Liver (tissue), 9 donors: ENCODE measurements around the gene RASSF1. TPM values are rescaled to one million over a fixed set of nuclear protein-coding genes. Genes with fewer than 3 reads are reported as not detected.

Source experiments
- DNase-seq: peaks from one replicate; pipeline ENCODE4 v3.0.0-alpha.2; 2017; ENCODE audit warnings: low spot score
- H3K27ac ChIP-seq, 2 donors: one replicate each; pipeline ENCODE4 v1.7.0; 2013; ENCODE audit warnings: inconsistent platforms in 2 of 2, low read length in 2 of 2, control low read depth in 1 of 2, low read depth in 1 of 2, mild to moderate bottlenecking in 1 of 2
- H3K27me3 ChIP-seq, 4 donors: one replicate each; pipeline versions ENCODE4 v1.6.1 to v1.7.0; 2013; ENCODE audit warnings: low read length in 3 of 4, inconsistent platforms in 1 of 4, mild to moderate bottlenecking in 1 of 4, moderate library complexity in 1 of 4; ENCODE audit not compliant: control insufficient read depth in 4 of 4, insufficient read depth in 4 of 4
- H3K36me3 ChIP-seq, 4 donors: one replicate each; pipeline versions ENCODE4 v1.6.1 to v1.7.0; 2013; ENCODE audit warnings: low read length in 3 of 4, mild to moderate bottlenecking in 3 of 4, low read depth in 1 of 4, moderate library complexity in 1 of 4; ENCODE audit not compliant: control insufficient read depth in 4 of 4, insufficient read depth in 3 of 4
- H3K4me1 ChIP-seq, 4 donors: one replicate each; pipeline versions ENCODE4 v1.6.1 to v1.7.0; 2013; ENCODE audit warnings: low read length in 3 of 4, mild to moderate bottlenecking in 3 of 4, moderate library complexity in 1 of 4; ENCODE audit not compliant: control insufficient read depth in 4 of 4, insufficient read depth in 4 of 4
- H3K4me3 ChIP-seq, 3 donors: one replicate each; pipeline versions ENCODE4 v1.6.1 to v1.7.0; 2013; ENCODE audit warnings: low read length in 3 of 3, control low read depth in 1 of 3, low read depth in 1 of 3, mild to moderate bottlenecking in 1 of 3
- H3K9ac ChIP-seq, 2 donors: one replicate each; pipeline ENCODE4 v1.7.0; 2013; ENCODE audit warnings: low read length in 2 of 2, mild to moderate bottlenecking in 2 of 2, moderate library complexity in 2 of 2, control low read depth in 1 of 2, low read depth in 1 of 2
- H3K9me3 ChIP-seq, 4 donors: one replicate each; pipeline versions ENCODE4 v1.6.1 to v1.7.0; 2013; ENCODE audit warnings: low read length in 3 of 4; ENCODE audit not compliant: control insufficient read depth in 4 of 4
- ATF3 ChIP-seq: IDR thresholded peaks from 2 replicates; pipeline ENCODE4 v1.6.1; 2016; ENCODE audit warnings: antibody characterized with exemption
- EGR1 ChIP-seq, 2 donors: IDR thresholded peaks; 2 replicates each; pipeline ENCODE4 v1.6.1; 2016 to 2018; ENCODE audit warnings: antibody characterized with exemption in 2 of 2, low read depth in 2 of 2
- FOXA1 ChIP-seq: IDR thresholded peaks from 2 replicates; pipeline ENCODE4 v1.6.1; 2016; ENCODE audit warnings: antibody characterized with exemption
- FOXA2 ChIP-seq: IDR thresholded peaks from 2 replicates; pipeline ENCODE4 v1.6.1; 2016; ENCODE audit warnings: antibody characterized with exemption
- GABPA ChIP-seq, 2 donors: IDR thresholded peaks in 1 of 2; conservative IDR thresholded peaks in 1 of 2; 2 replicates each; pipeline ENCODE4 v1.6.1; 2016; ENCODE audit warnings: antibody characterized with exemption in 2 of 2, mild to moderate bottlenecking in 1 of 2, moderate library complexity in 1 of 2
- HNF4A ChIP-seq, 2 donors: conservative IDR thresholded peaks; 2 replicates each; pipeline ENCODE4 v1.6.1; 2016; ENCODE audit warnings: antibody characterized with exemption in 2 of 2, mild to moderate bottlenecking in 2 of 2
- HNF4G ChIP-seq: IDR thresholded peaks from 2 replicates; pipeline ENCODE4 v1.6.1; 2016; ENCODE audit warnings: antibody characterized with exemption
- JUND ChIP-seq, 2 donors: IDR thresholded peaks; 2 replicates each; pipeline ENCODE4 v1.6.1; 2016; ENCODE audit warnings: antibody characterized with exemption in 2 of 2
- MAX ChIP-seq: IDR thresholded peaks from 2 replicates; pipeline ENCODE4 v1.6.1; 2016; ENCODE audit warnings: antibody characterized with exemption
- RXRA ChIP-seq, 2 donors: IDR thresholded peaks; 2 replicates each; pipeline ENCODE4 v1.6.1; 2017 to 2018; ENCODE audit warnings: antibody characterized with exemption in 2 of 2, mild to moderate bottlenecking in 1 of 2
- SP1 ChIP-seq: IDR thresholded peaks from 2 replicates; pipeline ENCODE4 v1.6.1; 2018; ENCODE audit warnings: antibody characterized with exemption, mild to moderate bottlenecking
- TAF1 ChIP-seq: conservative IDR thresholded peaks from 2 replicates; pipeline ENCODE4 v1.6.1; 2016; ENCODE audit warnings: antibody characterized with exemption, mild to moderate bottlenecking
- YY1 ChIP-seq: IDR thresholded peaks from 2 replicates; pipeline ENCODE4 v1.6.1; 2016; ENCODE audit warnings: antibody characterized with exemption, mild to moderate bottlenecking
- WGBS: extraction: QIAGEN DNeasy Blood & Tissue Kit; methylation state at CpG from one replicate; pipeline ENCODE4 v1.1.7; 2013; 5-methylcytosine and 5-hydroxymethylcytosine counted together
- polyA plus RNA-seq, 2 donors: library from polyadenylated mRNA; stranded (reverse) in 1 of 2; unstranded in 1 of 2; fragments of 200-250 nt in 1 of 2; fragments of >200 nt in 1 of 2; fragmentation: Nextera tagmentation in 1 of 2; extraction: Ambion mirVana in 1 of 2; gene quantifications; one replicate each; pipeline versions ENCODE4 v1.2.1 to v1.2.3, GENCODE V29; 2013 to 2015
- total RNA-seq, 2 donors: library from RNA; depleted of rRNA; stranded (reverse); fragments of >200 nt; gene quantifications; one replicate each; pipeline ENCODE4 v1.2.3, GENCODE V29; 2014
- TF ChIP-seq, protein P1 (sequence below): IDR thresholded peaks from 2 replicates; pipeline ENCODE4 v1.6.1; 2016; ENCODE audit warnings: antibody characterized with exemption, mild to moderate bottlenecking
- TF ChIP-seq, protein P2 (sequence below): fragments of 150-350 bp; IDR thresholded peaks from 2 replicates; pipeline ENCODE4 v1.5.1; 2017; ENCODE audit warnings: improper control_type of control experiment, low read depth, low read length; ENCODE audit not compliant: missing input control
- donor health status: healthy.
- donor health status: healthy.
- donor health status: healthy.
- donor health status: healthy.
- donor health status: healthy.

RASSF1 gene
- total and polyA plus RNA-seq, 4 donors: 6.5 to 13.2 (median 11.2) TPM

DNA sequence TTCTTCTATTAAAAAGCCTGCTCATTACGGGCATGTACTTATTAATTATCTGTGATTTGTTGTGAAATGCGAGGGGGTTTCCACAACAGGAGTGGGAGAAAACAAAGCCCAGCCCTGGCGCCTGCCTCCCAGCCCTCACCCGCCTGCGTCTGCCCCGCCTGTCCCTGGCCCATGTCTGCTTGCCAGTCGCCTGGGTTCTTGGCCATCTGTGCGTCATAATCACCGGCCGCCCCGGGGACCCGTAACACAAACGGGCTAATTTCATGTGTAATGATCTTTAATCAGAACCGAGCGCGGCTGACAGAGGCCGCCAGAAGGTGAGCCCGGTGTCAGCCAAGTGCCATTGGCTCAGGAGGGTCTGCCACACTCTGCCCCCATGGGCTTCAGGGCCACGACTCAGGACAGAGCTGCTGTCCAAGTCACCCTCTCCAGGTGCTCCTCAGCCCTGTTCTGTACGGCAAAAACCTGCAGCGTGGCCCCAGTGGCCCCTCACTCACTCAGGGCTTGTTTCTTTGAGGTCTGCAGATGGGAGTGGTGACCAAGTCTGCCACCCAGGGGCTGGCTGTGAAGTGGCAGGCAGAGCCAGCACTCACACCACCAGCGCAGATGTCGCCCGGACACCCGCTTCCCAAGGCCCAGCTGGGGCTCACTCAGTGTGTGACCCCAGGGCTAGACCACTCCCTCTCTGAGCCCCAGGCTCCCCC is 47.5 kb upstream of the RASSF1 start:
- TF ChIP-seq HNF4A (conservative IDR thresholded peaks at IDR 0.05): no peak
- TF ChIP-seq GABPA (IDR thresholded peaks at IDR 0.05 in 1 of 2, conservative IDR thresholded peaks at IDR 0.05 in 1 of 2): no peak
- no peak for TF ChIP-seq YY1
- no peak for TF ChIP-seq EGR1 (IDR thresholded peaks at IDR 0.05; ENCODE audit: low read depth in 2 of 2)
- no peak for TF ChIP-seq ATF3
- TF ChIP-seq, protein P1, sequence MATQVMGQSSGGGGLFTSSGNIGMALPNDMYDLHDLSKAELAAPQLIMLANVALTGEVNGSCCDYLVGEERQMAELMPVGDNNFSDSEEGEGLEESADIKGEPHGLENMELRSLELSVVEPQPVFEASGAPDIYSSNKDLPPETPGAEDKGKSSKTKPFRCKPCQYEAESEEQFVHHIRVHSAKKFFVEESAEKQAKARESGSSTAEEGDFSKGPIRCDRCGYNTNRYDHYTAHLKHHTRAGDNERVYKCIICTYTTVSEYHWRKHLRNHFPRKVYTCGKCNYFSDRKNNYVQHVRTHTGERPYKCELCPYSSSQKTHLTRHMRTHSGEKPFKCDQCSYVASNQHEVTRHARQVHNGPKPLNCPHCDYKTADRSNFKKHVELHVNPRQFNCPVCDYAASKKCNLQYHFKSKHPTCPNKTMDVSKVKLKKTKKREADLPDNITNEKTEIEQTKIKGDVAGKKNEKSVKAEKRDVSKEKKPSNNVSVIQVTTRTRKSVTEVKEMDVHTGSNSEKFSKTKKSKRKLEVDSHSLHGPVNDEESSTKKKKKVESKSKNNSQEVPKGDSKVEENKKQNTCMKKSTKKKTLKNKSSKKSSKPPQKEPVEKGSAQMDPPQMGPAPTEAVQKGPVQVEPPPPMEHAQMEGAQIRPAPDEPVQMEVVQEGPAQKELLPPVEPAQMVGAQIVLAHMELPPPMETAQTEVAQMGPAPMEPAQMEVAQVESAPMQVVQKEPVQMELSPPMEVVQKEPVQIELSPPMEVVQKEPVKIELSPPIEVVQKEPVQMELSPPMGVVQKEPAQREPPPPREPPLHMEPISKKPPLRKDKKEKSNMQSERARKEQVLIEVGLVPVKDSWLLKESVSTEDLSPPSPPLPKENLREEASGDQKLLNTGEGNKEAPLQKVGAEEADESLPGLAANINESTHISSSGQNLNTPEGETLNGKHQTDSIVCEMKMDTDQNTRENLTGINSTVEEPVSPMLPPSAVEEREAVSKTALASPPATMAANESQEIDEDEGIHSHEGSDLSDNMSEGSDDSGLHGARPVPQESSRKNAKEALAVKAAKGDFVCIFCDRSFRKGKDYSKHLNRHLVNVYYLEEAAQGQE: no peak
- peaks cover 0 to 7% (median 2%) of the 10 kb centered on the region in 4 donors for H3K4me1 ChIP-seq
- WGBS: 85% methylated on average over 25 of the region's 25 CpGs
- H3K27me3 ChIP-seq: no peaks in the 10 kb centered on the region
- H3K4me3 ChIP-seq: no peak overlapping the region
- H3K9ac ChIP-seq: no peak overlapping the region
- H3K9me3 ChIP-seq: no peaks in the 10 kb centered on the region
- H3K36me3 ChIP-seq: no peaks in the 10 kb centered on the region
- no peak for DNase-seq
- H3K27ac ChIP-seq: no peak overlapping the region

DNA sequence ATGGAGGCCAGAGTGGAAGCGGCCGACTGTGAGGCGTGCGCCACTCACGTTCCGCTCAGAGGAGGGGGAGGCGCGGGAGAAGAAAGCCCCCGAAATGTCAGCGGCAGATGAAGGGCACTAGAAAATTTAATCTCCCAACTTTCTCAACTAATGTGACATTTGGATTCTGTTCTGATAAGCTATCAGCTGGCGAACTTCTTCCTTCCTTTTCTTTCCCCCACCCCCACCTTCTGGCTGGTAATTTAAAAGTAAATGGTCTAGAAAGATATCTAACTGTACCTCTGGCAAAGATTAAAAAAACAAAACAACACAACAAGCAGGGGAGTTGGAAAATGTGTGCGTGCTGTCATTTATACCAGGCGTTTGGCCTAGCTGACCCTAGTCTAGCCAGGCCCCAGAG is 45.1 kb upstream of the RASSF1 start:
- no peak for DNase-seq

More for the DNA sequence above, 45.1 kb upstream of the RASSF1 start:
- TF ChIP-seq EGR1 (IDR thresholded peaks at IDR 0.05; ENCODE audit: low read depth in 2 of 2): no peak
- TF ChIP-seq ATF3: no peak
- no peak for TF ChIP-seq HNF4G
- no peak for TF ChIP-seq GABPA (IDR thresholded peaks at IDR 0.05 in 1 of 2, conservative IDR thresholded peaks at IDR 0.05 in 1 of 2)
- no peak for TF ChIP-seq SP1
- TF ChIP-seq, protein P2, sequence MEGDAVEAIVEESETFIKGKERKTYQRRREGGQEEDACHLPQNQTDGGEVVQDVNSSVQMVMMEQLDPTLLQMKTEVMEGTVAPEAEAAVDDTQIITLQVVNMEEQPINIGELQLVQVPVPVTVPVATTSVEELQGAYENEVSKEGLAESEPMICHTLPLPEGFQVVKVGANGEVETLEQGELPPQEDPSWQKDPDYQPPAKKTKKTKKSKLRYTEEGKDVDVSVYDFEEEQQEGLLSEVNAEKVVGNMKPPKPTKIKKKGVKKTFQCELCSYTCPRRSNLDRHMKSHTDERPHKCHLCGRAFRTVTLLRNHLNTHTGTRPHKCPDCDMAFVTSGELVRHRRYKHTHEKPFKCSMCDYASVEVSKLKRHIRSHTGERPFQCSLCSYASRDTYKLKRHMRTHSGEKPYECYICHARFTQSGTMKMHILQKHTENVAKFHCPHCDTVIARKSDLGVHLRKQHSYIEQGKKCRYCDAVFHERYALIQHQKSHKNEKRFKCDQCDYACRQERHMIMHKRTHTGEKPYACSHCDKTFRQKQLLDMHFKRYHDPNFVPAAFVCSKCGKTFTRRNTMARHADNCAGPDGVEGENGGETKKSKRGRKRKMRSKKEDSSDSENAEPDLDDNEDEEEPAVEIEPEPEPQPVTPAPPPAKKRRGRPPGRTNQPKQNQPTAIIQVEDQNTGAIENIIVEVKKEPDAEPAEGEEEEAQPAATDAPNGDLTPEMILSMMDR: no peak
- no peak for TF ChIP-seq MAX
- no peak for TF ChIP-seq HNF4A (conservative IDR thresholded peaks at IDR 0.05)
- no peak for TF ChIP-seq FOXA1
- no peak for TF ChIP-seq YY1
- TF ChIP-seq TAF1: no peak
- TF ChIP-seq RXRA (IDR thresholded peaks at IDR 0.05): no peak
- TF ChIP-seq JUND (IDR thresholded peaks at IDR 0.05): no peak
- TF ChIP-seq FOXA2: no peak
- Histone ChIP-seq H3K4me1 (peaks cover 0 to 1% (median under 1%) of the 10 kb centered on the region in 4 donors), H3K4me3 (no peak overlapping the region), H3K9ac (no peak overlapping the region), H3K27ac (no peak overlapping the region), H3K36me3 (no peaks in the 10 kb centered on the region), H3K9me3 (no peaks in the 10 kb centered on the region), H3K27me3 (no peaks in the 10 kb centered on the region)
- 82% methylated on average over 13 of the region's 13 CpGs for WGBS
